Measurements from ENCODE around the gene COX6B2. TPM values are rescaled to one million over a fixed set of nuclear protein-coding genes. Genes with fewer than 3 reads are reported as not detected.

Gene COX6B2
- total RNA-seq, 2 experiments from 2014 or later = 0.14 to 0.30 TPM

DNA sequence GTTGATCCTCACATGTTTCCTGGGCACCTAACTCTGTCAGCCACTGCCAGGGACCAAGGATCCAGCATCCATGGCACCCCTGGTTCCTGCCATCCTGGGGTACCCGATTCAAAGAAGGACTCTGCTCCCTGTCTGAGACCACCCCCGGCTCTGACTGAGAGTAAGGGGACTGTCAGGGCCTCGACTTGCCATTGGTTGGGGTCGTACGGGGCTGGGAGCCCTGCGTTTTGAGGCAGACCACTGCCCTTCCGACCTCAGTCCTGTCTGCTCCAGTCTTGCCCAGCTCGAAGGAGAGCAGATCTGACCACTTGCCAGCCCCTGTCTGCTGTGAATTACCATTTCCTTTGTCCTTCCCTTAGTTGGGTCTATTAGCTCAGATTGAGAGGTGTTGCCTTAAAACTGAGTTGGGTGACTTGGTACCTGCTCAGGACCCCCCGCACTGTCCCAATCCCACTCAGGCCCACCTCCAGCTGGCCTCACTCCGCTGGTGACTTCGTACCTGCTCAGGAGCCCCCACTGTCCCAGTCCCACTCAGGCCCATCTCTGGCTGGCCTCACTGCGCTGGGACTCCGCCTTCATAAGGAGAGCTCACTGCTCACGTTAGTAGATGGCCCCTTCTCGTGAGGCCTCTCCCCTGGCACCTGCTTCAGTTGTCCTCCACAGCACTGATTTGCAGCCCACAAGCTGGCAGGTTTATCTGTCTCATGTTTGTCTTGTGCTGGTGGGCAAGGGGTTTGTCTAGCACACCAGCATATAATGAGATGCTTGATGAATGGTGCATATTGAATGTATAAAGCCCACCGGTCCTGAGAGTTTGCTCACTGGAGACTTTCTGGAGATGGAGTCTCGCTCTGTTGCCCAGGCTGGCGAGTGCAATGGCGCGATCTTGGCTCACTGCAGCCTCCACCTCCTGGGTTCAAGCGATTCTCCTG lies 35.1 kb upstream of the COX6B2 start:
- CTCF ChIA-PET = interaction anchor here (0.6 to 1.7 kb wide), 2 partner anchors 15 to 89 kb away, joined by 3 read pairs; no protein-coding TSS in a partner anchor
- ATAC-seq (no peak), DNase-seq (no peak)
- Mint-ChIP-seq H3K27me3 (no peaks in the 10 kb centered on the region), H3K4me3 (peak overlapping the region; percentile 48), H3K36me3 (ENCODE audit: low read depth) (peaks cover 50% of the 10 kb centered on the region), H3K4me1 (peaks cover 32% of the 10 kb centered on the region), H3K27ac (peak overlapping the region; percentile 51), H3K9me3 (ENCODE audit: low read depth) (no peaks in the 10 kb centered on the region)
- intact Hi-C loops (cut with DNase I, micrococcal nuclease) = loop anchor here (5.0 to 10.0 kb wide), 2 partner anchors 87 to 735 kb away; partner anchors contain the start of gene ZNF787 (in 1 of the 2)
- POLR2A ChIA-PET = interaction anchor here (0.6 to 4.0 kb wide), 7 partner anchors 11 to 874 kb away, joined by 3 to 41 read pairs (median 3); partner anchors contain the start of genes KMT5C and UBE2S

DNA sequence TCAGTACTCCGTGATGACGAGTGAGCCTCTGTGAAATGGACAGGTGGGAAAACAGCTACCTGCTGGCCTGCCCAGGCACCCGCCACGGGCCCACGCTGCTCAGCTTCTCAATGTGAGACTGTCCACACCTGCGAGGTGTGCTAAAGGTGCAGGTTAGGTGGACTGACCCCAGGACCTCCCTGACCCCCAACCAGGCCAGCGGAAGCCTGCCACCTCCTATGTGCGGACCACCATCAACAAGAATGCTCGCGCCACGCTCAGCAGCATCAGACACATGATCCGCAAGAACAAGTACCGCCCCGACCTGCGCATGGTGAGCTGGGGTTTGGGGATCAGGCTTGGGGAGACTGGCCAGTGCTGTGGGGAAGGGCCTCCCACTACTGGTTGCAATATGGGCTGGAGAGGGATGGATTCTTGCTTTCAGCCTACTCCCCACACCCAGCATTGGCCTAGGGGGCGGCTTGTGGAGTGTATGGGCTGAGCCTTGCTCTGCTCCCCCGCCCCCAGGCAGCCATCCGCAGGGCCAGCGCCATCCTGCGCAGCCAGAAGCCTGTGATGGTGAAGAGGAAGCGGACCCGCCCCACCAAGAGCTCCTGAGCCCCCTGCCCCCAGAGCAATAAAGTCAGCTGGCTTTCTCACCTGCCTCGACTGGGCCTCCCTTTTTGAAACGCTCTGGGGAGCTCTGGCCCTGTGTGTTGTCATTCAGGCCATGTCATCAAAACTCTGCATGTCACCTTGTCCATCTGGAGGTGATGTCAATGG lies 33.4 kb upstream of the COX6B2 start:
- intact Hi-C loops (cut with DNase I, micrococcal nuclease) = loop anchor here (5.0 to 10.0 kb wide), 2 partner anchors 86 to 737 kb away; partner anchors contain the start of gene ZNF787 (in 1 of the 2)
- Mint-ChIP-seq H3K4me3 (peak overlapping the region; percentile 89), H3K27ac (peak overlapping the region; percentile 98), H3K9me3 (ENCODE audit: low read depth) (no peaks in the 10 kb centered on the region), H3K36me3 (ENCODE audit: low read depth) (peaks cover 50% of the 10 kb centered on the region), H3K27me3 (no peaks in the 10 kb centered on the region), H3K4me1 (peaks cover 39% of the 10 kb centered on the region)
- ChIA-PET POLR2A (interaction anchor here (0.6 to 4.0 kb wide), 3 partner anchors 18 to 322 kb away, joined by 3 to 41 read pairs (median 4); partner anchors contain the start of gene UBE2S), CTCF (no interaction called here)
- DNase-seq (no peak), ATAC-seq (no peak)

DNA sequence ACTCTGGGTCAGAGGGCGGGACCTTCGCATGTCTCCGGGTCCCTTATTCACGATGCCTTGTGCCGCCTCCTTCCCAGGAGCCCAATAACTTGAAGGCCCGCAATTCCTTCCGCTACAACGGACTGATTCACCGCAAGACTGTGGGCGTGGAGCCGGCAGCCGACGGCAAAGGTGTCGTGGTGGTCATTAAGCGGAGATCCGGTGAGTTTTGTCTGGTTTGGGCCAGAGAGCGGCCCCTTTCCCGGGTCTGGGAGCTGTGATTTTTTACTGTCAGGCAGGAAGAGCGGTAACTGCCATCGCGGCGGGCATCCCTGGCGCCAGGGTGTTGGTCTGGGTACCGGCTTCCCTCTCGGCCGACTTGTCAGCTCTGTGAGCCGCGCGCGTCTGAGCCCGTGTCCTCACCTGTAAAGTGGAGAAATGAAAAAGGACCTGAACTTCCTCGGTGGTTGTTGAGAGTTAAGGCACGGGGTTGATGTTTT lies 32.0 kb upstream of the COX6B2 start:
- Mint-ChIP-seq H3K27me3 (no peaks in the 10 kb centered on the region), H3K36me3 (ENCODE audit: low read depth) (peaks cover 59% of the 10 kb centered on the region), H3K9me3 (ENCODE audit: low read depth) (no peaks in the 10 kb centered on the region), H3K4me3 (peak overlapping the region; percentile 89), H3K4me1 (peaks cover 49% of the 10 kb centered on the region), H3K27ac (peak overlapping the region; percentile 98)
- CTCF ChIA-PET = interaction anchor here (1.1 kb wide), 1 partner anchor 132 kb away, joined by 3 read pairs; no protein-coding TSS in a partner anchor
- intact Hi-C loops (cut with DNase I, micrococcal nuclease) = loop anchor here (5.0 to 10.0 kb wide), 2 partner anchors 84 to 738 kb away; partner anchors contain the start of gene ZNF787 (in 1 of the 2)
- DNase-seq (peak; percentile 59), ATAC-seq (no peak)
- POLR2A ChIA-PET = interaction anchor here (0.6 to 0.7 kb wide), 3 partner anchors 48 to 213 kb away, joined by 3 read pairs; partner anchors contain the start of gene ZNF524

DNA sequence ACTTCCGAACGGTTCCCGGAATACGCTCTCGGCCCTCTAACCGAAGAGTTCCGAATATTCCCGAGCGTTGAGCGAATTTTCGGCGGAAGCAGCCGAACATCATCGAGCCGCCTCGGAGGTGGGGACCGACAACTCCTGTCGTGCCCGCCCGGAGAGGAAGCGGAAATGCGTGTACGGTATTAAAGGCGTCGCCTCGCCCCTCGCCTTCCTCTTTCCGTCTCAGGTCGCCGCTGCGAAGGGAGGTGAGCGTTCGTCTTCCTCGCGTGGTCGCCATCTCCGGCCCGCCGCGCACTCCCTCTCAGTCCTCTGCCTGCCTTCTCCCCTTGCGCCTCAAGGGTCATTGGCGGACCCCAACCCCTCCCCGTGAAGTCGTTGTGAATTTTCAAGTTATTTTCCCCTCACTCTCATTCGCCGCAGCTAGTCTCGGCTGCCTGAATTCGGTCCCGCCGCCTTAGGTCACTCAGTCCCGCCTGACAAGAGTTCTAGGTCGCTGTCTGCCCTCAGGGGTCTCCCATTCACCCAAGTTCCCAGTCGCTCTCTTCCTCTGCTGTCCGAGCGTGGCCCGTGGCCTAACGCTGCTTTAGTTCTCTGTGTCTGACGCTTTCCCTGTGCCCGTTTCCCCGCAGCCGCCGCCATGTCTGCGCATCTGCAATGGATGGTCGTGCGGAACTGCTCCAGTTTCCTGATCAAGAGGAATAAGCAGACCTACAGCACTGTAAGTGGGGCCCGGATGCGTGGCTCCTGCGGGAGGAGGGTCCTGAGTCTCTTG lies 31.4 kb upstream of the COX6B2 start, which contains the start of gene RPL28:
Gene RPL28 (plus strand): TSS at position 209 of the 769 bp plus-strand sequence. CDS start 426 bp downstream, at position 635.
- DNase-seq (peak; percentile 98), ATAC-seq (peak; percentile 85)
- ChIA-PET POLR2A (interaction anchor here (0.6 to 0.7 kb wide), 2 partner anchors 150 to 214 kb away, joined by 3 read pairs; partner anchors contain the start of gene ZNF524), CTCF (no interaction called here)
- H3K9me3 Mint-ChIP-seq (ENCODE audit: low read depth) = no peaks in the 10 kb centered on the region
- H3K4me1 Mint-ChIP-seq = peaks cover 51% of the 10 kb centered on the region
- H3K4me3 Mint-ChIP-seq = peak within 1 kb of the TSS; percentile 89
- peaks cover 61% of the 10 kb centered on the region for H3K36me3 Mint-ChIP-seq (ENCODE audit: low read depth)
- intact Hi-C loops (cut with DNase I, micrococcal nuclease) = loop anchor here (1.0 to 10.0 kb wide), 18 partner anchors 22 to 1195 kb away; partner anchors contain the start of genes KMT5C (in 2 of the 2), EPN1 (in 1 of the 2), FIZ1 (in 1 of the 2) and HSPBP1 (in 1 of the 2)
- H3K27ac Mint-ChIP-seq = peak within 1 kb of the TSS; percentile 98
- no peaks in the 10 kb centered on the region for H3K27me3 Mint-ChIP-seq

DNA sequence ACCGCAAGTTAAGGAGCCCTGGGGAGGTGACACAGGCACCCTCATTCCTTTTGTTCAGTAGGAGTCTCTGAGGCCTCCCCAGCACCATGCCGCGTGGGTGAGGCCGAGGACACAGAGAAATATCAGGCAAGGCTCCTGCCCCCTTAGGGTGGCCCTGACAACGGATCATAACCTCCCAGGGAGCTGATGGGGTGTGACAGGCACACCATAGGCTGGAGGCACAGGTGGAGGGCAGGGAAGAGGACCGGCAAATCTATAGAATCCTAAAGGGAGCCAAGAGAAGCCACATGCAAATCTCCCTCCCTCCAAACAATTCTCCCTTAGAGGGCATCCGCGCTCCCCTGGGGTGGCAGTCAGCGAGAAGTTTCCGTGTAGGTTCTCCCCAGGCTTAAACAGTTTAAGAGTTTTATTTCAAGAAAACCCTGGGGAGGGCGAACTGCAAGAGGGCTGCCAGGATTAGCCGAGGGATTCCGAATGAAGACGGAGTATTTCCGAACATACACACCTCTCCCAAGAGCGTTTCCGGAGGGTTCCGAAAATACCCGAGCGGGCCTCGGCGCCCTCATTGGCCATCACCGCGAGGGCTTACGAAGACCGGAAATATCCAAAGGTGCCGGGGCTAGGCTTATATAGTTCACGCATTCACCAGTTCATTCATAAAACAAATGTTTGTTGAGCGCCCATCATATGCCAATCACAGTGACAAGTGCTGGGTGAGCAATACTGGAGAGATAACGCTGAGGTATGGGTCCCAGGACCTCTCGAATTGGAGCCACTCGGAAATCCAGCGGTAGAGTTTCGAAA lies 30.6 kb upstream of the COX6B2 start:
- H3K9me3 Mint-ChIP-seq (ENCODE audit: low read depth) = no peaks in the 10 kb centered on the region
- ATAC-seq (peak; percentile 86), DNase-seq (peak; percentile 98)
- H3K4me3 Mint-ChIP-seq = peak overlapping the region; percentile 89
- intact Hi-C loops (cut with DNase I, micrococcal nuclease) = loop anchor here (1.0 to 10.0 kb wide), 19 partner anchors 23 to 1194 kb away; partner anchors contain the start of genes KMT5C (in 2 of the 2), EPN1 (in 1 of the 2), FIZ1 (in 1 of the 2) and HSPBP1 (in 1 of the 2)
- H3K27ac Mint-ChIP-seq = peak overlapping the region; percentile 98
- H3K4me1 Mint-ChIP-seq = peaks cover 50% of the 10 kb centered on the region
- ChIA-PET POLR2A (interaction anchor here (1.0 to 3.1 kb wide), 4 partner anchors 22 to 130 kb away, joined by 3 to 19 read pairs (median 8); partner anchors contain the start of genes KMT5C, PPP6R1 and UBE2S), CTCF (interaction anchor here (0.6 to 1.7 kb wide), 8 partner anchors 13 to 269 kb away, joined by 3 to 10 read pairs (median 4); partner anchors contain the start of gene KMT5C)
- no peaks in the 10 kb centered on the region for H3K27me3 Mint-ChIP-seq
- peaks cover 56% of the 10 kb centered on the region for H3K36me3 Mint-ChIP-seq (ENCODE audit: low read depth)

DNA sequence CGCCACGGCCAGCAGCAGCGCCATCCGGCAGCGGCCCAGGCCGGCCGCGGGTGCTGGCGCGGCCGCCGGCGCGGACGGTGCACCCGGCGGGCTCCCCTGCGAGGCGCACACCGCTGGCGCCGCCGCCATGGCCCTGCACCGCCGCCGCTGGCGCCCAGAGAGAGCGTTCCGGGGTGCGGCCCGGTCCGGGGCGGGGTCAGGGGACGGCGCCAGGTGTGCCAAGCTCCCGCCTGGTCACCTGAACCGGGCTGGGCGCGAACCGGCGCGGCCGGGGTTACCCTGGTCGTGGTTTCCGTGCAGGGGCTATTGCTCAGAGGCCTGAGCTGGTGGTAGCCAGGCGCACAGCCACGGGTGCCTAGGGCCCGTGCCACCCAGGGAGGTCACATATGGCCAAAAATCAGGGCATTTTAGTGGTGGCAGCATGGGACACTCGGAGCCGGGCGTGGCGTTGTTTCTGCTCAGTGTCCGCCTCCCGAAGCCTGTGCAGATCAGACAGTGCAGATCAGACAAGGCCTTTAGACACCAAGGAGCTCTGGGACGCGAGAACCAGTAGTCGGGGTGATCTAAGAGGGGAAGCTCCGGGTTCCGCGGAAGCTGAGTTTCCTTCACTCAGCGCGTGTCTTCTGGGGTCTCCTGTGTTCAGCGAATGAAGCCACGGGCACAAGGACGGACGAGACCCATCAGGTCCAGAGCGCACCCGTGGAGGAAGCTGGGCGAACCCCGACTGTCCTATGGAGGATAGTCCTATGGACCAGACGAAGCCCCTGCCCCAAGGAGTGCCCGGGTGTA lies 29.8 kb upstream of the COX6B2 start, which contains the start of gene TMEM238:
Gene TMEM238 (minus strand): TSS at position 162 of the 789 bp plus-strand sequence. CDS start 33 bp downstream, at position 129.
- Mint-ChIP-seq H3K9me3 (ENCODE audit: low read depth) (no peaks in the 10 kb centered on the region), H3K36me3 (ENCODE audit: low read depth) (peaks cover 51% of the 10 kb centered on the region), H3K4me1 (peaks cover 42% of the 10 kb centered on the region), H3K27ac (peak within 1 kb of the TSS; percentile 98), H3K27me3 (no peaks in the 10 kb centered on the region), H3K4me3 (peak within 1 kb of the TSS; percentile 89)
- ChIA-PET CTCF (interaction anchor here (0.6 to 1.7 kb wide), 9 partner anchors 13 to 270 kb away, joined by 3 to 10 read pairs (median 3); partner anchors contain the start of gene KMT5C), POLR2A (interaction anchor here (0.8 to 3.1 kb wide), 8 partner anchors 9 to 270 kb away, joined by 3 to 19 read pairs (median 4); partner anchors contain the start of genes ISOC2, KMT5C, PPP6R1 and U2AF2)
- no peak for ATAC-seq
- DNase-seq = peak; percentile 67
- intact Hi-C loops (cut with DNase I, micrococcal nuclease) = loop anchor here (1.0 to 10.0 kb wide), 5 partner anchors 130 to 1194 kb away; partner anchors contain the start of genes PPP1R12C (in 1 of the 2), TSEN34 (in 1 of the 2) and ZNF787 (in 1 of the 2)

DNA sequence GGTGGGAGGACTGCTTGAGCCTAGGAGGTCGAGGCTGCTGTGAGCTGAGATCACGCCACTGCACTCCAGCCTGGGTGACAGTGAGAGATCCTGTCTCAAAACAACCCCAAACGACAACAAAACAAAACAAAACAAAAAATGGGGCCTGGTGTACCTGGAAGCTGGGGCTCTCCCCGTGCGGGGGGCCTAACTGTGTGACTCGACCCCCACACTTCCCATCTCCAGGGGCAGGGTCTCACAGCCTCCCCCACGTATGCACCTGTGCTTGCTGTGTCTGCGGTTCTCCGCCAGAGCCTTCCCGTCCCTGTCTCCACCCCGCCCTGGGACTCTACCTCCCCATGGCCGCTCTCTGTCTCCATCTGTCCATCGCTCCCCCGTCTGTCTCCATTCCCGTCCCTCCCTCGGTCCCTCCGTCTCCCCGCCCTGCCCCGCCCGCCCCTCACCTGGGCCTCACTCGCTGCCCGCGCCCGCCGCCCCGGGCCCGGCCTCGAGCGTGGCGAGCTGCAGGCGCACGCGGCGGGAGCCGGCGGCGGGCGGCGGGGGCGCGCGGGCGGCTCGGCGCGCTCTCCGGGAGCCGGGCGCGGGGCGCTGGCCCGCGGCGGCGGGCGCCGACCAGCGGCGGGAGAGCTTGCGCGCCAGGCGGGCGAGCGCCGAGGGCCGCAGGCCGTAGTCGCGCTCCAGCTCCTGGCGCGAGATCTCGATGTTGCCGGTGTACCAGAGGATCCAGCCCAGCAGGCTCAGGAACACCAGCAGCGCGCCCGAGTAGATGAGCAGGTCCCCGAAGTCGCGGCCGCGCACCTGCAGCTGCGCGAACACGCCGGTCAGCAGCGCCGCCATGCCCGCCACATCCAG lies 29.0 kb upstream of the COX6B2 start:
- intact Hi-C loops (cut with DNase I, micrococcal nuclease) = loop anchor here (1.0 to 10.0 kb wide), 6 partner anchors 120 to 1193 kb away; partner anchors contain the start of genes PPP1R12C (in 1 of the 2), TSEN34 (in 1 of the 2) and ZNF787 (in 1 of the 2)
- ATAC-seq (peak; percentile 4), DNase-seq (peak; percentile 79)
- H3K27ac Mint-ChIP-seq = peak overlapping the region; percentile 94
- H3K9me3 Mint-ChIP-seq (ENCODE audit: low read depth) = no peaks in the 10 kb centered on the region
- H3K4me3 Mint-ChIP-seq = peak overlapping the region; percentile 85
- POLR2A ChIA-PET = interaction anchor here (0.8 to 3.1 kb wide), 8 partner anchors 10 to 271 kb away, joined by 3 to 19 read pairs (median 4); partner anchors contain the start of genes ISOC2, KMT5C, PPP6R1 and U2AF2
- no peaks in the 10 kb centered on the region for H3K27me3 Mint-ChIP-seq
- peaks cover 43% of the 10 kb centered on the region for H3K36me3 Mint-ChIP-seq (ENCODE audit: low read depth)
- CTCF ChIA-PET = interaction anchor here (0.6 to 1.7 kb wide), 6 partner anchors 22 to 271 kb away, joined by 3 to 10 read pairs (median 4); partner anchors contain the start of gene KMT5C
- H3K4me1 Mint-ChIP-seq = peaks cover 35% of the 10 kb centered on the region
